Mammary epithelial cell (primary cell): Measurements from ENCODE around the gene CCDC171.

ENCODE experiments used
- EZH2 ChIP-seq: IDR thresholded peaks from 2 replicates; pipeline ENCODE4 v1.6.1; 2012; ENCODE audit warnings: low read length, inconsistent platforms, borderline replicate concordance
- TF ChIP-seq, protein P1 (sequence below), 2 donors: IDR thresholded peaks in 1 of 2; conservative IDR thresholded peaks in 1 of 2; 2 replicates each; pipeline ENCODE4 v1.5.1; 2011 to 2012; ENCODE audit warnings: inconsistent platforms in 2 of 2, low read length in 2 of 2, mild to moderate bottlenecking in 2 of 2, control low read depth in 1 of 2, low read depth in 1 of 2; ENCODE audit not compliant: insufficient read depth in 1 of 2; ENCODE audit errors: extremely low read depth in 1 of 2

DNA sequence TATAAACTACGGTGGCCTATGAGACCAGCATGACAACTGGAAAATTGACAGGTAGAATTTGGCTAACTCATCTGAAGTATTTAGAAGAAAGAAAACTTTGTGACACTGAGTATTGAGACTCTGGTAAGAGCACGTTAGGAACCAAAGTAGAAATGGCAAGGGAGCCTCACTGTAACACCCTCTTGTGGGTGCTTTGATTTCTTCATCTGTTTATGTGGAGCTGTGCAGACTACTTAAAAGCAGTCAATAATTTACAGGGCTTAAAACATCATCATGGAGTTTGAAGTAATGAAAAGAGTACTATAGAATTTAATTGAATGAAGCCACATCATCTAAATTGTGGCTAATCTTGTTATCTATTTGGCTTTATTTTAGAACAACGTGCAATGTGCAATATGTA, 414.2 kb downstream of the CCDC171 start:
- TF ChIP-seq, protein P1, sequence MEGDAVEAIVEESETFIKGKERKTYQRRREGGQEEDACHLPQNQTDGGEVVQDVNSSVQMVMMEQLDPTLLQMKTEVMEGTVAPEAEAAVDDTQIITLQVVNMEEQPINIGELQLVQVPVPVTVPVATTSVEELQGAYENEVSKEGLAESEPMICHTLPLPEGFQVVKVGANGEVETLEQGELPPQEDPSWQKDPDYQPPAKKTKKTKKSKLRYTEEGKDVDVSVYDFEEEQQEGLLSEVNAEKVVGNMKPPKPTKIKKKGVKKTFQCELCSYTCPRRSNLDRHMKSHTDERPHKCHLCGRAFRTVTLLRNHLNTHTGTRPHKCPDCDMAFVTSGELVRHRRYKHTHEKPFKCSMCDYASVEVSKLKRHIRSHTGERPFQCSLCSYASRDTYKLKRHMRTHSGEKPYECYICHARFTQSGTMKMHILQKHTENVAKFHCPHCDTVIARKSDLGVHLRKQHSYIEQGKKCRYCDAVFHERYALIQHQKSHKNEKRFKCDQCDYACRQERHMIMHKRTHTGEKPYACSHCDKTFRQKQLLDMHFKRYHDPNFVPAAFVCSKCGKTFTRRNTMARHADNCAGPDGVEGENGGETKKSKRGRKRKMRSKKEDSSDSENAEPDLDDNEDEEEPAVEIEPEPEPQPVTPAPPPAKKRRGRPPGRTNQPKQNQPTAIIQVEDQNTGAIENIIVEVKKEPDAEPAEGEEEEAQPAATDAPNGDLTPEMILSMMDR (conservative IDR thresholded peaks at IDR 0.05 in 1 of 2, IDR thresholded peaks at IDR 0.05 in 1 of 2; ENCODE audit: extremely low read depth in 1 of 2, insufficient read depth in 1 of 2, low read depth in 1 of 2, low read length in 2 of 2) = no peak
- no peak for TF ChIP-seq EZH2
